Cerebellar nuclear complex (tissue), 1 donor: ENCODE data around the gene SYNC.

Experiments used
- DNase-seq, 2 experiments: peaks; one replicate each; lab custom pipeline; 2025; lab: John Stamatoyannopoulos, UW

SYNC gene

GRCh38 chr1:32702599-32703478 lies at the start of gene SYNC:
Gene SYNC (minus strand): TSS chr1:32702770. CDS start chr1:32702660, 110 bp downstream.
- no peak for DNase-seq

GRCh38 chr1:32749771-32750170 lies 47.2 kb upstream of the SYNC start:
- no peak for DNase-seq

GRCh38 chr1:32749332-32749731 lies 46.8 kb upstream of the SYNC start:
- DNase-seq = no peak

- no peak for DNase-seq
Observed at GRCh38 chr1:32748926-32749325, 46.4 kb upstream of the SYNC start.

- DNase-seq = no peak
Observed at GRCh38 chr1:32748348-32748747, 45.8 kb upstream of the SYNC start.

GRCh38 chr1:32746130-32746529 lies 43.6 kb upstream of the SYNC start:
- DNase-seq = no peak

- DNase-seq = no peak
Observed at GRCh38 chr1:32744071-32744425, 41.5 kb upstream of the SYNC start.

- no peak for DNase-seq
Observed at GRCh38 chr1:32743380-32744070, 41.0 kb upstream of the SYNC start.

GRCh38 chr1:32742956-32743355 lies 40.4 kb upstream of the SYNC start:
- DNase-seq = no peak

GRCh38 chr1:32742199-32742947 lies 39.8 kb upstream of the SYNC start:
- DNase-seq = no peak

- no peak for DNase-seq
Observed at GRCh38 chr1:32741413-32742198, 39.0 kb upstream of the SYNC start.

GRCh38 chr1:32741059-32741412 lies 38.5 kb upstream of the SYNC start:
- no peak for DNase-seq

- DNase-seq = no peak
Observed at GRCh38 chr1:32736812-32737791, 34.5 kb upstream of the SYNC start.

- DNase-seq = no peak
Observed at GRCh38 chr1:32733582-32734321, 31.2 kb upstream of the SYNC start.

GRCh38 chr1:32729254-32730046 lies 26.9 kb upstream of the SYNC start:
- DNase-seq = no peak

GRCh38 chr1:32728413-32729077 lies 26.0 kb upstream of the SYNC start:
- no peak for DNase-seq

- DNase-seq = no peak
Observed at GRCh38 chr1:32727876-32728275, 25.3 kb upstream of the SYNC start.

GRCh38 chr1:32725615-32725982 lies 23.0 kb upstream of the SYNC start:
- no peak for DNase-seq
